Endodermal cell (in vitro differentiated cells): ENCODE results near the gene USF2. TPM values are rescaled to one million over a fixed set of nuclear protein-coding genes. Genes with fewer than 3 reads are reported as not detected.

Experiments
- DNase-seq: peaks from one replicate; pipeline ENCODE4 v3.0.0-alpha.2; 2017
- H3K27ac ChIP-seq: 2 replicates; pipeline ENCODE4 v1.5.1; 2013; ENCODE audit warnings: mild to moderate bottlenecking, low read depth, low read length, moderate library complexity
- H3K27me3 ChIP-seq: 2 replicates; pipeline ENCODE4 v1.6.1; 2013; ENCODE audit warnings: mild to moderate bottlenecking, low read length, moderate library complexity; ENCODE audit not compliant: insufficient read depth, control insufficient read depth, poor library complexity, severe bottlenecking
- H3K36me3 ChIP-seq: 2 replicates; pipeline ENCODE4 v1.7.0; 2013; ENCODE audit warnings: mild to moderate bottlenecking, low read length, moderate library complexity; ENCODE audit not compliant: control insufficient read depth, insufficient read depth
- H3K4me1 ChIP-seq: one replicate; pipeline ENCODE4 v1.7.0; 2013; ENCODE audit warnings: low read length; ENCODE audit not compliant: control insufficient read depth, insufficient read depth
- H3K4me3 ChIP-seq: 2 replicates; pipeline ENCODE4 v1.5.1; 2013; ENCODE audit warnings: mild to moderate bottlenecking, low read length, moderate library complexity
- H3K9ac ChIP-seq: 2 replicates; pipeline ENCODE4 v1.6.1; 2013; ENCODE audit warnings: mild to moderate bottlenecking, low read length, moderate library complexity; ENCODE audit not compliant: poor library complexity, severe bottlenecking; ENCODE audit errors: extremely low read depth
- H3K9me3 ChIP-seq: 2 replicates; pipeline ENCODE4 v1.6.1; 2013; ENCODE audit warnings: mild to moderate bottlenecking, low read length, moderate library complexity; ENCODE audit not compliant: control insufficient read depth
- H3K27ac Mint-ChIP-seq: 2 replicates; pipeline ENCODE4 v1.8.0; 2020; ENCODE audit warnings: mixed read lengths
- H3K27me3 Mint-ChIP-seq: 2 replicates; pipeline ENCODE4 v1.8.0; 2021; ENCODE audit warnings: mild to moderate bottlenecking, mixed read lengths; ENCODE audit not compliant: insufficient read depth
- H3K36me3 Mint-ChIP-seq: 2 replicates; pipeline ENCODE4 v1.8.0; 2020; ENCODE audit warnings: low read depth, mixed read lengths
- H3K4me1 Mint-ChIP-seq: 2 replicates; pipeline ENCODE4 v1.8.0; 2020; ENCODE audit warnings: mixed read lengths
- H3K4me3 Mint-ChIP-seq: 2 replicates; pipeline ENCODE4 v1.8.0; 2020; ENCODE audit warnings: mild to moderate bottlenecking, moderate library complexity, mixed read lengths
- H3K9me3 Mint-ChIP-seq: 2 replicates; pipeline ENCODE4 v1.8.0; 2020; ENCODE audit warnings: mild to moderate bottlenecking, mixed read lengths
- CTCF ChIP-seq: fragments of 200-600 bp; sonication (generic); conservative IDR thresholded peaks from 2 replicates; pipeline ENCODE4 v1.5.0; 2021; ENCODE audit warnings: antibody characterized with exemption, mild to moderate bottlenecking
- WGBS, 2 experiments: methylation state at CpG; one replicate each; pipeline versions ENCODE4 v1.1.5 to v1.1.7; 2013; ENCODE audit warnings: missing lambda C conversion rate in 2 of 2, mixed read lengths in 1 of 2; ENCODE audit not compliant: insufficient coverage in 1 of 2, insufficient read length in 1 of 2; 5-methylcytosine and 5-hydroxymethylcytosine counted together
- total RNA-seq, 2 donors: library from RNA; stranded (reverse); fragmentation: NEBNext Ultra II Directional in 1 of 2; extraction: Animal tissue kit (Norgen Biotek cat#: 25700) in 1 of 2; gene quantifications; 2 replicates in 1 of 2; 3 replicates in 1 of 2; pipeline ENCODE4 v1.2.1, GENCODE V29; 2021

Gene USF2
- total RNA-seq, 2 donors from 2014 or later: 111 to 121 TPM

- 0 to 1% methylated on average over 17 to 69 of the region's 69 CpGs for WGBS, 2 experiments
- DNase-seq: peak; percentile 97
- no peaks in the 10 kb centered on the region for H3K27me3 Mint-ChIP-seq
These were observed 20.2 kb upstream of the USF2 start, which contains the start of gene LSR for GRCh38 chr19:35248310-35249145. Gene LSR, plus strand, starts transcription at chr19:35249002. Its CDS starts 21 bp downstream, at chr19:35249023.

GRCh38 chr19:35249146-35249847 is 19.5 kb upstream of the USF2 start:
- Mint-ChIP-seq H3K27ac (peak overlapping the region; percentile 100), H3K36me3 (peaks cover 38% of the 10 kb centered on the region), H3K4me3 (peak overlapping the region; percentile 100), H3K9me3 (peaks cover 6% of the 10 kb centered on the region), H3K4me1 (peaks cover 30% of the 10 kb centered on the region), H3K27me3 (no peaks in the 10 kb centered on the region)
- Histone ChIP-seq H3K4me3 (peak overlapping the region; percentile 95), H3K9ac (peak overlapping the region; percentile 93), H3K27me3 (no peaks in the 10 kb centered on the region), H3K4me1 (peaks cover 8% of the 10 kb centered on the region), H3K36me3 (peaks cover 33% of the 10 kb centered on the region), H3K9me3 (no peaks in the 10 kb centered on the region), H3K27ac (peak overlapping the region; percentile 96)
- 0 to 5% methylated on average over 13 to 36 of the region's 39 CpGs for WGBS, 2 experiments
- TF ChIP-seq CTCF: peak; percentile 3
- DNase-seq: peak; percentile 46

More at GRCh38 chr19:35248310-35249145, 20.2 kb upstream of the USF2 start, which contains the start of gene LSR:
- H3K4me3 Mint-ChIP-seq: peak within 1 kb of the TSS; percentile 100
- H3K36me3 Mint-ChIP-seq: peaks cover 33% of the 10 kb centered on the region
- H3K9ac ChIP-seq: peak within 1 kb of the TSS; percentile 93
- peaks cover 6% of the 10 kb centered on the region for H3K9me3 Mint-ChIP-seq
- H3K9me3 ChIP-seq: no peaks in the 10 kb centered on the region
- peak within 1 kb of the TSS; percentile 96 for H3K27ac ChIP-seq
- peaks cover 28% of the 10 kb centered on the region for H3K4me1 Mint-ChIP-seq
- no peaks in the 10 kb centered on the region for H3K27me3 ChIP-seq
- H3K36me3 ChIP-seq: peaks cover 28% of the 10 kb centered on the region
- peaks cover 8% of the 10 kb centered on the region for H3K4me1 ChIP-seq
- TF ChIP-seq CTCF: peak; percentile 34
- H3K27ac Mint-ChIP-seq: peak within 1 kb of the TSS; percentile 100
- H3K4me3 ChIP-seq: peak within 1 kb of the TSS; percentile 95

GRCh38 chr19:35249848-35250711 is 18.7 kb upstream of the USF2 start:
- Histone ChIP-seq H3K9ac (peak overlapping the region; percentile 93), H3K9me3 (no peaks in the 10 kb centered on the region), H3K27ac (no peak overlapping the region), H3K4me3 (peak overlapping the region; percentile 95), H3K27me3 (no peaks in the 10 kb centered on the region), H3K36me3 (peaks cover 40% of the 10 kb centered on the region), H3K4me1 (peaks cover 8% of the 10 kb centered on the region)
- Mint-ChIP-seq H3K9me3 (peaks cover 3% of the 10 kb centered on the region), H3K36me3 (peaks cover 46% of the 10 kb centered on the region), H3K27me3 (no peaks in the 10 kb centered on the region), H3K4me3 (peak overlapping the region; percentile 100), H3K4me1 (peaks cover 33% of the 10 kb centered on the region), H3K27ac (peak overlapping the region; percentile 100)
- no peak for TF ChIP-seq CTCF
- DNase-seq: peak; percentile 38
- 84 to 98% methylated on average over 26 to 34 of the region's 34 CpGs for WGBS, 2 experiments
